Pancreas (tissue), 10 donors: Measurements from ENCODE around the gene ERN1. TPM values are rescaled to one million over a fixed set of nuclear protein-coding genes. Genes with fewer than 3 reads are reported as not detected.

Experiments
- ATAC-seq, 4 donors: fragments of 200-7000 bp; cut with Tn5 transposase; one replicate each; pipeline versions ENCODE4 v1.8.0 to v1.9.1; 2020; ENCODE audit warnings: mild to moderate bottlenecking in 4 of 4, moderate library complexity in 4 of 4
- DNase-seq, 6 donors: peaks; one replicate each; pipeline ENCODE4 v3.0.0-alpha.2; 2020
- FAIRE-seq: peaks from 2 replicates; lab custom pipeline; 2012; peaks lifted over from hg19 to GRCh38; lab: Jason Lieb, UNC
- H3K27ac ChIP-seq, 4 donors: fragments of 200-600 bp; sonication (generic); 1 replicate in 3 of 4; 2 replicates in 1 of 4; pipeline versions ENCODE4 v1.5.0 to v1.8.0; 2020
- H3K27me3 ChIP-seq, 4 donors: fragments of 200-600 bp; one replicate each; pipeline ENCODE4 v1.8.0; 2021
- H3K36me3 ChIP-seq, 3 donors: fragments of 200-600 bp; sonication (generic) in 1 of 3; one replicate each; pipeline versions ENCODE4 v1.5.0 to v1.8.0; 2020 to 2021
- H3K4me1 ChIP-seq, 3 donors: fragments of 200-600 bp; one replicate each; pipeline ENCODE4 v1.8.0; 2021
- H3K4me3 ChIP-seq, 4 donors: fragments of 200-600 bp; sonication (generic) in 2 of 4; one replicate each; pipeline versions ENCODE4 v1.5.0 to v1.8.0; 2020 to 2021
- H3K9me3 ChIP-seq, 4 donors: fragments of 200-600 bp; one replicate each; pipeline ENCODE4 v1.8.0; 2021
- WGBS, 2 donors: extraction: QIAGEN DNeasy Blood & Tissue Kit; methylation state at CpG; one replicate each; pipeline ENCODE4 v1.1.7; 2013; 5-methylcytosine and 5-hydroxymethylcytosine counted together
- intact Hi-C, 3 donors: fragments of 100-400 bp; cut with DNase I; formaldehyde crosslinking; loops; one replicate each; pipeline versions ENCODE4 v1.11.1 to v1.14.2; 2022
- polyA plus RNA-seq, 2 donors: library from polyadenylated mRNA; stranded (reverse); fragments of 200-250 nt; gene quantifications; one replicate each; pipeline ENCODE4 v1.2.3, GENCODE V29; 2013
- total RNA-seq, 6 donors: library from RNA; stranded (reverse); fragmentation: NEBNext Ultra II Directional in 4 of 6; extraction: Animal tissue kit (Norgen Biotek cat#: 25700) in 4 of 6; gene quantifications; one replicate each; pipeline versions ENCODE4 v1.2.1 to v1.2.4, GENCODE V29; 2021 to 2023
- TF ChIP-seq, protein P1 (sequence below), 4 donors: fragments of 200-600 bp; sonication (generic) in 3 of 4; IDR thresholded peaks; one replicate each; pipeline versions ENCODE4 v1.5.0 to v1.8.0; 2021; ENCODE audit warnings: antibody characterized with exemption in 4 of 4
- donor health status: healthy with polysubstance abuse.
- donor health status: DM: no; HTN: no; CAD: no; lungs with moderate emphysema.
- donor health status: DM: no; HTN: no; CAD: no.
- donor health status: control.
- donor health status: control.
- donor health status: Bipolar disorder and iron deficiency.
- donor health status: DM: yes; HTN: yes; CAD: no.
- donor health status: DM: no; HTN: no; CAD: no.
- donor health status: DM: no; HTN: no; CAD: no.
- donor health status: DM: yes; HTN: yes; CAD: no.

The ERN1 gene
- total and polyA plus RNA-seq, 8 donors, result 10.4 to 151 (median 39.1) TPM

- TF ChIP-seq, protein P1, sequence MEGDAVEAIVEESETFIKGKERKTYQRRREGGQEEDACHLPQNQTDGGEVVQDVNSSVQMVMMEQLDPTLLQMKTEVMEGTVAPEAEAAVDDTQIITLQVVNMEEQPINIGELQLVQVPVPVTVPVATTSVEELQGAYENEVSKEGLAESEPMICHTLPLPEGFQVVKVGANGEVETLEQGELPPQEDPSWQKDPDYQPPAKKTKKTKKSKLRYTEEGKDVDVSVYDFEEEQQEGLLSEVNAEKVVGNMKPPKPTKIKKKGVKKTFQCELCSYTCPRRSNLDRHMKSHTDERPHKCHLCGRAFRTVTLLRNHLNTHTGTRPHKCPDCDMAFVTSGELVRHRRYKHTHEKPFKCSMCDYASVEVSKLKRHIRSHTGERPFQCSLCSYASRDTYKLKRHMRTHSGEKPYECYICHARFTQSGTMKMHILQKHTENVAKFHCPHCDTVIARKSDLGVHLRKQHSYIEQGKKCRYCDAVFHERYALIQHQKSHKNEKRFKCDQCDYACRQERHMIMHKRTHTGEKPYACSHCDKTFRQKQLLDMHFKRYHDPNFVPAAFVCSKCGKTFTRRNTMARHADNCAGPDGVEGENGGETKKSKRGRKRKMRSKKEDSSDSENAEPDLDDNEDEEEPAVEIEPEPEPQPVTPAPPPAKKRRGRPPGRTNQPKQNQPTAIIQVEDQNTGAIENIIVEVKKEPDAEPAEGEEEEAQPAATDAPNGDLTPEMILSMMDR (IDR thresholded peaks at IDR 0.05), result no peak
- no peaks in the 10 kb centered on the region for H3K27me3 ChIP-seq
- H3K27ac ChIP-seq, result no peak overlapping the region
- peaks cover 0 to 4% (median 0%) of the 10 kb centered on the region in 3 donors for H3K4me1 ChIP-seq
- H3K4me3 ChIP-seq, result no peak overlapping the region
- intact Hi-C loops, result no loop called here
- ATAC-seq (no peak), DNase-seq (peak in 1 of 6 donors; percentile 23), FAIRE-seq (no peak)
- whole genome bisulfite sequencing, 2 donors, result 65 to 82% methylated on average over 3 of the region's 3 CpGs
- H3K36me3 ChIP-seq, result no peaks in the 10 kb centered on the region
- H3K9me3 ChIP-seq, result no peaks in the 10 kb centered on the region
Measured at GRCh38 chr17:63993368-63993985, 136.5 kb downstream of the ERN1 start.

DNA sequence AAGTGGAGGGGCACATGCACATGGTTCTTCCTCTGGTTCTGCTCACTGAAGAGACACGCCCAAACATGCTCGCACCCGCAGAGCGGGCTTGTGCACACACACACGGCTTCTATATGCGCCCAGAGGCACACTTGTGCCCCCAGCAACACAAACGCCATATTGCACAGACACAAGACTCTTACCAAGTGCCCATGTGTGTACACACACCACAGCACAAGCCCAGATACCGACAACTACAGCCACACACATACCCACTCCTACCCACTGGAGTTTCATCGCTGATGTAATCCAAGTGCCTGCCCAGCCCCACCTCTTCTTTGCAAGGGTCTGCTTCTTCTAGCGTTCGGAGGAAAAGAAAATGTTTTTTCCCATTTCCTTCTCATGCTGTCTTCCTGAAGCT is 138.3 kb downstream of the ERN1 start:
- TF ChIP-seq, protein P1 (IDR thresholded peaks at IDR 0.05), result no peak
- no peaks in the 10 kb centered on the region for H3K9me3 ChIP-seq
- no peaks in the 10 kb centered on the region for H3K4me1 ChIP-seq
- no peaks in the 10 kb centered on the region for H3K27me3 ChIP-seq
- ATAC-seq (no peak), DNase-seq (peak in 1 of 6 donors; percentile 20), FAIRE-seq (no peak)
- 72 to 83% methylated on average over 11 of the region's 11 CpGs for WGBS, 2 donors
- H3K4me3 ChIP-seq, result no peak overlapping the region
- H3K36me3 ChIP-seq, result no peaks in the 10 kb centered on the region
- no peak overlapping the region for H3K27ac ChIP-seq
- intact Hi-C loops, result no loop called here

- no peak for FAIRE-seq
- Histone ChIP-seq H3K27ac (no peak overlapping the region), H3K9me3 (no peaks in the 10 kb centered on the region), H3K4me1 (no peaks in the 10 kb centered on the region), H3K36me3 (no peaks in the 10 kb centered on the region), H3K4me3 (no peak overlapping the region), H3K27me3 (no peaks in the 10 kb centered on the region)
- no peak for DNase-seq
- intact Hi-C loops, result no loop called here
- 70 to 80% methylated on average over 21 of the region's 21 CpGs for WGBS, 2 donors
- ATAC-seq, result no peak
- TF ChIP-seq, protein P1 (IDR thresholded peaks at IDR 0.05), result no peak
Measured at GRCh38 chr17:63989622-63990345, 140.2 kb downstream of the ERN1 start.

Other genes starting within 250 kb of the ERN1 start
- not detected for gene GH2, start 248.2 kb downstream of the ERN1 start, total RNA-seq
- not detected for gene GH2, start 248.2 kb downstream of the ERN1 start, polyA plus RNA-seq
- not detected for gene CSH1, start 233.6 kb downstream of the ERN1 start, total RNA-seq
- not detected for gene CSH1, start 233.6 kb downstream of the ERN1 start, polyA plus RNA-seq
- gene CSHL1, start 218.9 kb downstream of the ERN1 start, total RNA-seq, result not detected
- gene CSHL1, start 218.9 kb downstream of the ERN1 start, polyA plus RNA-seq, result not detected
- not detected for gene GH1, start 211.3 kb downstream of the ERN1 start, total RNA-seq
- not detected for gene GH1, start 211.3 kb downstream of the ERN1 start, polyA plus RNA-seq
- gene CD79B, start 197.8 kb downstream of the ERN1 start, total RNA-seq, result 1 to 10 TPM in 1 of 6 donors, under 1 TPM in 5; 0.20 to 1.2 (median 0.61) TPM
- gene CD79B, start 197.8 kb downstream of the ERN1 start, polyA plus RNA-seq, result 1 to 10 TPM; 1.1 to 1.2 TPM
- under 1 TPM; 0.04 to 0.41 (median 0.23) TPM for gene SCN4A, start 157.2 kb downstream of the ERN1 start, total RNA-seq
- gene SCN4A, start 157.2 kb downstream of the ERN1 start, polyA plus RNA-seq, result 1 to 10 TPM in 1 of 2 donors, under 1 TPM in 1; 0.23 to 1.7 TPM
- gene PRR29, start 131.8 kb downstream of the ERN1 start, total RNA-seq, result under 1 TPM in 4 of 6 donors, not detected in 2; 0.14 to 0.22 (median 0.20) TPM
- under 1 TPM; 0.35 to 0.46 TPM for gene PRR29, start 131.8 kb downstream of the ERN1 start, polyA plus RNA-seq
- gene ICAM2, start 109.5 kb downstream of the ERN1 start, total RNA-seq, result 10 to 100 TPM in 1 of 6 donors, 1 to 10 TPM in 5; 4.9 to 12.5 (median 6.6) TPM
- gene ICAM2, start 109.5 kb downstream of the ERN1 start, polyA plus RNA-seq, result 10 to 100 TPM; 14.8 to 19.1 TPM
- gene TEX2, start 133.1 kb upstream of the ERN1 start, total RNA-seq, result 10 to 100 TPM; 19.5 to 30.3 (median 26.5) TPM
- 1 to 10 TPM; 8.9 TPM for gene TEX2, start 133.1 kb upstream of the ERN1 start, polyA plus RNA-seq